OCI-LY1 (cell line): ENCODE data around the gene RHEBL1.

ENCODE experiments used
- H2AFZ ChIP-seq: fragments of 200-600 bp; sonication (generic), shearing (Covaris generic); 2 replicates; pipeline ENCODE4 v1.6.0; 2014; ENCODE audit warnings: antibody characterized with exemption, mild to moderate bottlenecking, low read length
- H3F3A ChIP-seq: fragments of 200-600 bp; sonication (generic), shearing (Covaris generic); 2 replicates; pipeline ENCODE4 v1.6.0; 2014; ENCODE audit warnings: mild to moderate bottlenecking, antibody characterized with exemption, low read length, moderate library complexity; ENCODE audit not compliant: insufficient read depth
- H3K27ac ChIP-seq: fragments of 200-600 bp; sonication (generic); 2 replicates; pipeline ENCODE4 v1.5.1; 2014; ENCODE audit warnings: low read length, mixed run types, mild to moderate bottlenecking, low read depth; ENCODE audit not compliant: poor library complexity, severe bottlenecking
- H3K27me3 ChIP-seq: fragments of 200-600 bp; sonication (generic); 2 replicates; pipeline ENCODE4 v1.6.0; 2014; ENCODE audit warnings: antibody characterized with exemption, mild to moderate bottlenecking, low read length, moderate library complexity; ENCODE audit not compliant: insufficient read depth
- H3K36me3 ChIP-seq: fragments of 200-600 bp; sonication (generic); 2 replicates; pipeline ENCODE4 v1.6.1; 2014; ENCODE audit warnings: mild to moderate bottlenecking, antibody characterized with exemption, low read length, moderate library complexity, mixed read lengths; ENCODE audit not compliant: insufficient read depth
- H3K4me1 ChIP-seq: fragments of 200-600 bp; sonication (generic); 2 replicates; pipeline ENCODE4 v1.5.1; 2014; ENCODE audit warnings: mild to moderate bottlenecking, low read length, moderate library complexity; ENCODE audit not compliant: insufficient read depth, severe bottlenecking
- H3K4me2 ChIP-seq: fragments of 200-600 bp; sonication (generic), shearing (Covaris generic); 2 replicates; pipeline ENCODE4 v1.6.1; 2014; ENCODE audit warnings: low read length
- H3K4me3 ChIP-seq: fragments of 200-600 bp; sonication (generic); 2 replicates; pipeline ENCODE4 v1.5.1; 2014; ENCODE audit warnings: low read length, low read depth, mild to moderate bottlenecking, mixed read lengths; ENCODE audit not compliant: poor library complexity, severe bottlenecking
- H3K79me2 ChIP-seq: fragments of 200-600 bp; shearing (Covaris generic); 2 replicates; pipeline ENCODE4 v1.6.1; 2016; ENCODE audit warnings: mixed run types, low read length, mixed read lengths; ENCODE audit not compliant: insufficient read depth
- H3K9ac ChIP-seq: fragments of 200-600 bp; sonication (generic), shearing (Covaris generic); 2 replicates; pipeline ENCODE4 v1.6.1; 2014; ENCODE audit warnings: mild to moderate bottlenecking, low read length, mixed read lengths
- H3K9me2 ChIP-seq: fragments of 200-600 bp; sonication (generic), shearing (Covaris generic); 2 replicates; pipeline ENCODE4 v1.6.1; 2014; ENCODE audit warnings: low read depth, mild to moderate bottlenecking, low read length, mixed read lengths
- H3K9me3 ChIP-seq: fragments of 200-600 bp; shearing (Covaris generic); 2 replicates; pipeline ENCODE4 v1.6.1; 2014; ENCODE audit warnings: low read length, mixed read lengths
- H4K20me1 ChIP-seq: fragments of 200-600 bp; sonication (generic), shearing (Covaris generic); 2 replicates; pipeline ENCODE4 v1.6.0; 2016; ENCODE audit warnings: mild to moderate bottlenecking, low read length; ENCODE audit not compliant: insufficient read depth
- EZH2 ChIP-seq: fragments of 200-600 bp; sonication (generic), shearing (Covaris generic); IDR thresholded peaks from 2 replicates; pipeline ENCODE4 v1.8.0; 2017; ENCODE audit warnings: borderline replicate concordance, mixed run types, mild to moderate bottlenecking, antibody characterized with exemption, low read length, moderate library complexity, mixed read lengths
- TF ChIP-seq, protein P1 (sequence below): fragments of 200-600 bp; sonication (generic), shearing (Covaris generic); IDR thresholded peaks from 2 replicates; pipeline ENCODE4 v1.5.1; 2017; ENCODE audit warnings: mild to moderate bottlenecking, antibody characterized with exemption, low read length, moderate library complexity, mixed read lengths

RHEBL1 gene

DNA sequence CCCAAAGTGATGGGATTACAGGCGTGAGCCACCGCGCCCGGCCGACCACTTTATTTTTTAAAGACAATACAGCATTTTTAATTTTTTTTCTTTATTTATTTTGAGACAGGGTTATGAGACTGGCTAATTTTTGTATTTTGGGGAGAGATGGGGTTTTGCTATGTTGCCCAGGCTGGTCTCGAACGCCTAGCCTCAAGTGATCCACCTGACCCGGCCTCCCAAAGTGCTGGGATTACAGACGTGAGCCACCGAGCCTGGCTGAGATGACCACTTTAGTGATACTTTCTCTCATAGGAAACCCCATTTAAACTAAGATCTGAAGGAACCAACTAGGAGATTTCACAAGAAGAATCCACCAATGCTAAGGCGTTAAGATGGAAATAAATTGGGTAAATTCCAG is 1.2 kb upstream of the RHEBL1 start:
- no peaks in the 10 kb centered on the region for H3K9me3 ChIP-seq
- H3K36me3 ChIP-seq, result no peaks in the 10 kb centered on the region
- no peak overlapping the region for H3K27ac ChIP-seq
- no peaks in the 10 kb centered on the region for H3K9me2 ChIP-seq
- H3K4me3 ChIP-seq, result no peak overlapping the region
- H3K4me2 ChIP-seq, result no peak overlapping the region
- peaks cover 11% of the 10 kb centered on the region for H3K4me1 ChIP-seq
- no peak for TF ChIP-seq EZH2
- TF ChIP-seq, protein P1, sequence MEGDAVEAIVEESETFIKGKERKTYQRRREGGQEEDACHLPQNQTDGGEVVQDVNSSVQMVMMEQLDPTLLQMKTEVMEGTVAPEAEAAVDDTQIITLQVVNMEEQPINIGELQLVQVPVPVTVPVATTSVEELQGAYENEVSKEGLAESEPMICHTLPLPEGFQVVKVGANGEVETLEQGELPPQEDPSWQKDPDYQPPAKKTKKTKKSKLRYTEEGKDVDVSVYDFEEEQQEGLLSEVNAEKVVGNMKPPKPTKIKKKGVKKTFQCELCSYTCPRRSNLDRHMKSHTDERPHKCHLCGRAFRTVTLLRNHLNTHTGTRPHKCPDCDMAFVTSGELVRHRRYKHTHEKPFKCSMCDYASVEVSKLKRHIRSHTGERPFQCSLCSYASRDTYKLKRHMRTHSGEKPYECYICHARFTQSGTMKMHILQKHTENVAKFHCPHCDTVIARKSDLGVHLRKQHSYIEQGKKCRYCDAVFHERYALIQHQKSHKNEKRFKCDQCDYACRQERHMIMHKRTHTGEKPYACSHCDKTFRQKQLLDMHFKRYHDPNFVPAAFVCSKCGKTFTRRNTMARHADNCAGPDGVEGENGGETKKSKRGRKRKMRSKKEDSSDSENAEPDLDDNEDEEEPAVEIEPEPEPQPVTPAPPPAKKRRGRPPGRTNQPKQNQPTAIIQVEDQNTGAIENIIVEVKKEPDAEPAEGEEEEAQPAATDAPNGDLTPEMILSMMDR, result no peak
- H4K20me1 ChIP-seq, result no peaks in the 10 kb centered on the region
- no peak overlapping the region for H3K9ac ChIP-seq
- no peaks in the 10 kb centered on the region for H3F3A ChIP-seq
- no peaks in the 10 kb centered on the region for H3K27me3 ChIP-seq
- no peaks in the 10 kb centered on the region for H3K79me2 ChIP-seq
- H2AFZ ChIP-seq, result no peak overlapping the region

DNA sequence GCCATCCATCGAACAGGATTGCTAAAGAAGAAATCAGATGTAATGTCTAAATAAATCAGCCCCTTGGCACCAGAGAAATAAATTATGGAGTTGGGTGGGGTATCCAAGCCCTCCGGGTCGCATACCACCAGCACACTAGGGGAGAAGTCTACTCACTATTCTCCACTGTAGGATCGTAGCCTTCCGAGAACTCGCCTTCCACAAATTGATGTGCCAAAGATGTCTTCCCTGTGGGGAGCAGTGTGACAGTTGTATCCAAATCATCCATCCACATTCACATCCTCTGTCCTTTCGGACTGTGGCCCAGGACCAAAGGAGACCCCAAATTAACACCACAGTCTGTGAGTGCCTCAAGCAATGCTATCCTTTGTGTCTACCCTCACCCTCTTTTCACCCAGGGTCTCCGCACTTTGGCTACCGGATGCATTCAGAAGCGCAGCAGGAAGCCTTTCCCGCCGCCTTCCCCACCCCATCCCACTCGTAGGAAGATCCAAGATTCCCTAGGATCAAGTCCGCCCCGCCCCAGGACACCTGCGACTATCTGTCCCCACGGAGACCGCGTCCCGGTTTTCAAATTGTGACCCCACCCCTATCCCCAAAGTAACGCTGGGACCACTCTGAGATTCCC is 786 bp downstream of the RHEBL1 start:
- Histone ChIP-seq H4K20me1 (no peaks in the 10 kb centered on the region), H3K9ac (peak overlapping the region; percentile 54), H3K9me2 (no peaks in the 10 kb centered on the region), H3K79me2 (no peaks in the 10 kb centered on the region), H3K4me1 (peaks cover 11% of the 10 kb centered on the region), H3K27me3 (no peaks in the 10 kb centered on the region), H2AFZ (no peak overlapping the region), H3K9me3 (no peaks in the 10 kb centered on the region), H3K4me2 (peak overlapping the region; percentile 75), H3F3A (no peaks in the 10 kb centered on the region), H3K27ac (no peak overlapping the region), H3K36me3 (no peaks in the 10 kb centered on the region), H3K4me3 (peak overlapping the region; percentile 71)
- TF ChIP-seq, protein P1, result no peak
- TF ChIP-seq EZH2, result no peak

DNA sequence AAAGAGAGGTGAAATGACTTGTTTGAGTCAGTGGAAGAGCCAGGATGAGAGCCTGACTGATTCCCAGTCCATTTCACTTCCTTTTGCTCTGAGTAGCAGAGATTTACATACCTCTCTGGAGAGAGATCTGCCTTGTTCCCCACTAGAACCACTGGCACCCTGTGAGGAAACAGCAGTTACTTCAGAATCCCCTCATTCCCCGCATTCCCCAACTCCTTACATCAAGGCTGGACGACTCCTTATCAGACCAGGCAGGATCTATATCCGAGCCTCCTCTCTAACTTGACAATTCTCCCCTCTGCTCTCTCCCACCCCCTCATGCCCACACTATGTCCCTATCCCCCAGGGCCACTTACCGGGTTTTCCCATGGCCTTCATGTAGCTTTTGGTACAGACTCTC is 3.7 kb downstream of the RHEBL1 start:
- Histone ChIP-seq H3K9me2 (no peaks in the 10 kb centered on the region), H3K27ac (no peak overlapping the region), H3K4me3 (no peak overlapping the region), H3K9me3 (no peaks in the 10 kb centered on the region), H3K36me3 (no peaks in the 10 kb centered on the region), H3K79me2 (no peaks in the 10 kb centered on the region), H3K27me3 (no peaks in the 10 kb centered on the region), H4K20me1 (no peaks in the 10 kb centered on the region), H3K9ac (no peak overlapping the region), H2AFZ (no peak overlapping the region), H3K4me2 (no peak overlapping the region), H3K4me1 (peaks cover 26% of the 10 kb centered on the region), H3F3A (no peaks in the 10 kb centered on the region)
- no peak for TF ChIP-seq EZH2
- TF ChIP-seq, protein P1, result no peak
